SK-N-SH treated with all-trans-retinoic acid at 6 μM for 48 hours (cell line): ENCODE data around the gene BACH2.

ENCODE experiments used
- ATAC-seq: fragments of 200-7000 bp; cut with Tn5 transposase; 3 replicates; pipeline ENCODE4 v1.9.1; 2020; ENCODE audit warnings: mild to moderate bottlenecking, moderate library complexity
- ARNTL ChIP-seq: fragments of 450-650 bp; formaldehyde crosslinking; IDR thresholded peaks from 2 replicates; pipeline ENCODE4 v1.5.0; 2020; ENCODE audit warnings: low read depth, mild to moderate bottlenecking, moderate library complexity, borderline replicate concordance
- BACH2 ChIP-seq: fragments of 250-450 bp; sonication (Bioruptor Pico); IDR thresholded peaks from 2 replicates; pipeline ENCODE4 v1.9.0; 2021; ENCODE audit warnings: mild to moderate bottlenecking, borderline replicate concordance
- CSDC2 ChIP-seq: fragments of 250-450 bp; sonication (Bioruptor Pico); IDR thresholded peaks from 2 replicates; pipeline ENCODE4 v1.5.0; 2020; ENCODE audit warnings: mild to moderate bottlenecking, moderate library complexity
- CSRNP3 ChIP-seq: fragments of 250-450 bp; sonication (Bioruptor Pico); IDR thresholded peaks from 2 replicates; pipeline ENCODE4 v1.5.1; 2021; ENCODE audit warnings: mild to moderate bottlenecking, moderate library complexity
- ESRRG ChIP-seq: fragments of 250-450 bp; sonication (Bioruptor Pico); IDR thresholded peaks from 2 replicates; pipeline ENCODE4 v1.6.1; 2021; ENCODE audit warnings: mild to moderate bottlenecking
- GLIS3 ChIP-seq: fragments of 250-450 bp; sonication (Bioruptor Pico); IDR thresholded peaks from 2 replicates; pipeline ENCODE4 v1.5.0; 2020; ENCODE audit warnings: mild to moderate bottlenecking, moderate library complexity
- ISL1 ChIP-seq: fragments of 250-450 bp; sonication (Bioruptor Pico); IDR thresholded peaks from 2 replicates; pipeline ENCODE4 v2.1.2; 2022; ENCODE audit warnings: mild to moderate bottlenecking, moderate library complexity
- OSR1 ChIP-seq: fragments of 250-450 bp; sonication (Bioruptor Pico); IDR thresholded peaks from 2 replicates; pipeline ENCODE4 v1.8.0; 2022; ENCODE audit warnings: moderate library complexity, mild to moderate bottlenecking, inconsistent platforms
- POU6F1 ChIP-seq: fragments of 250-450 bp; sonication (Bioruptor Pico); IDR thresholded peaks from 2 replicates; pipeline ENCODE4 v1.8.0; 2021; ENCODE audit warnings: low read depth, mild to moderate bottlenecking, moderate library complexity, borderline replicate concordance
- PPARA ChIP-seq: fragments of 250-450 bp; sonication (Bioruptor Pico); IDR thresholded peaks from 2 replicates; pipeline ENCODE4 v1.5.0; 2020; ENCODE audit warnings: mild to moderate bottlenecking, borderline replicate concordance
- RARB ChIP-seq: fragments of 250-450 bp; sonication (Bioruptor Pico); IDR thresholded peaks from 2 replicates; pipeline ENCODE4 v1.8.0; 2021; ENCODE audit warnings: mild to moderate bottlenecking, moderate library complexity
- SNAI2 ChIP-seq: fragments of 250-450 bp; sonication (Bioruptor Pico); IDR thresholded peaks from 2 replicates; pipeline ENCODE4 v1.5.0; 2020; ENCODE audit warnings: mild to moderate bottlenecking, moderate library complexity
- TCF4 ChIP-seq: fragments of 250-450 bp; sonication (Bioruptor Pico); IDR thresholded peaks from 2 replicates; pipeline ENCODE4 v1.8.0; 2021; ENCODE audit warnings: mild to moderate bottlenecking, moderate library complexity, borderline replicate concordance
- TOX ChIP-seq: fragments of 250-450 bp; sonication (Bioruptor Pico); IDR thresholded peaks from 2 replicates; pipeline ENCODE4 v1.8.0; 2021; ENCODE audit warnings: mild to moderate bottlenecking, moderate library complexity, borderline replicate concordance
- TSHZ2 ChIP-seq: fragments of 250-450 bp; sonication (Bioruptor Pico); IDR thresholded peaks from 2 replicates; pipeline ENCODE4 v1.5.0; 2020; ENCODE audit warnings: mild to moderate bottlenecking, moderate library complexity
- ZC3H10 ChIP-seq: fragments of 250-450 bp; sonication (Bioruptor Pico); IDR thresholded peaks from 2 replicates; pipeline ENCODE4 v1.5.1; 2021; ENCODE audit warnings: mild to moderate bottlenecking, moderate library complexity
- ZFP3 ChIP-seq: fragments of 250-450 bp; sonication (Bioruptor Pico); IDR thresholded peaks from 2 replicates; pipeline ENCODE4 v1.5.0; 2020; ENCODE audit warnings: mild to moderate bottlenecking, moderate library complexity
- ZFP30 ChIP-seq: fragments of 450-650 bp; formaldehyde crosslinking; IDR thresholded peaks from 2 replicates; pipeline ENCODE4 v1.5.0; 2022; ENCODE audit warnings: mild to moderate bottlenecking, moderate library complexity
- ZNF565 ChIP-seq: fragments of 450-650 bp; formaldehyde crosslinking; conservative IDR thresholded peaks from 2 replicates; pipeline ENCODE4 v1.5.0; 2020; ENCODE audit warnings: low read depth, mild to moderate bottlenecking, moderate library complexity
- ZNF70 ChIP-seq: fragments of 450-650 bp; formaldehyde crosslinking; IDR thresholded peaks from 2 replicates; pipeline ENCODE4 v1.5.0; 2020; ENCODE audit warnings: mild to moderate bottlenecking, moderate library complexity
- ZNF8 ChIP-seq: fragments of 450-650 bp; formaldehyde crosslinking; IDR thresholded peaks from 2 replicates; pipeline ENCODE4 v1.5.0; 2020; ENCODE audit warnings: mild to moderate bottlenecking, moderate library complexity
- TF ChIP-seq, protein P1 (sequence below): fragments of 250-450 bp; sonication (Bioruptor Pico); IDR thresholded peaks from 2 replicates; pipeline ENCODE4 v1.8.0; 2020; ENCODE audit warnings: mild to moderate bottlenecking, moderate library complexity, borderline replicate concordance
- TF ChIP-seq, protein P2 (sequence below): fragments of 250-450 bp; sonication (Bioruptor Pico); IDR thresholded peaks from 2 replicates; pipeline ENCODE4 v1.5.1; 2020; ENCODE audit warnings: low read depth, mild to moderate bottlenecking, moderate library complexity

The BACH2 gene

DNA sequence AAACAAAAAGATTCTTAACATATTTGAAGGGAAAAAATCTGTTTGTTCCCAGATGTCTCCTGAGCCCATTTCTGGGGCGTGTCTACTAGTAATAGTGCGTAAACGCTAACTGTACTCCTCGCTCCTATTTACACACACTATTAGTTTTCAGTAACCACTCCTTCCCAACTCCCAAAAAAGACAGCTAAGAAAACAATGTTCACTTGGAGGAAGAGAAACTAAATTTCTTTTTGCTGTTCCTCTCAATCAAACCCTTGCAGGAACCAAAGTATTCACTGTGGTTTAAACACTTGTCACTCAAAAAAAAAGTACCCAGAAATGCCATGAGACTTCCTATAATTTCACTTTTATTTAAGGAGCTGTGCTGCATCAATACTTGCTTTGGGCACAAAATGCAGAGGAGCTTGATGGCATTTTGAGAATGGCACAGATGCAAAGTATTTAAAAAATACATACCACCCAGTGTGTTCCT, 118.2 kb downstream of the BACH2 start:
- TF ChIP-seq, protein P1, sequence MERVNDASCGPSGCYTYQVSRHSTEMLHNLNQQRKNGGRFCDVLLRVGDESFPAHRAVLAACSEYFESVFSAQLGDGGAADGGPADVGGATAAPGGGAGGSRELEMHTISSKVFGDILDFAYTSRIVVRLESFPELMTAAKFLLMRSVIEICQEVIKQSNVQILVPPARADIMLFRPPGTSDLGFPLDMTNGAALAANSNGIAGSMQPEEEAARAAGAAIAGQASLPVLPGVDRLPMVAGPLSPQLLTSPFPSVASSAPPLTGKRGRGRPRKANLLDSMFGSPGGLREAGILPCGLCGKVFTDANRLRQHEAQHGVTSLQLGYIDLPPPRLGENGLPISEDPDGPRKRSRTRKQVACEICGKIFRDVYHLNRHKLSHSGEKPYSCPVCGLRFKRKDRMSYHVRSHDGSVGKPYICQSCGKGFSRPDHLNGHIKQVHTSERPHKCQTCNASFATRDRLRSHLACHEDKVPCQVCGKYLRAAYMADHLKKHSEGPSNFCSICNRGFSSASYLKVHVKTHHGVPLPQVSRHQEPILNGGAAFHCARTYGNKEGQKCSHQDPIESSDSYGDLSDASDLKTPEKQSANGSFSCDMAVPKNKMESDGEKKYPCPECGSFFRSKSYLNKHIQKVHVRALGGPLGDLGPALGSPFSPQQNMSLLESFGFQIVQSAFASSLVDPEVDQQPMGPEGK (CRISPR knock-in tag) = no peak
- TF ChIP-seq ZFP3 (CRISPR knock-in tag) (no peak), BACH2 (CRISPR knock-in tag) (no peak), ZNF8 (no peak), CSDC2 (CRISPR knock-in tag) (no peak), POU6F1 (CRISPR knock-in tag) (no peak), TSHZ2 (CRISPR knock-in tag) (no peak), CSRNP3 (no peak), PPARA (no peak), GLIS3 (no peak), ZFP30 (CRISPR knock-in tag) (no peak), SNAI2 (CRISPR knock-in tag) (no peak), ZNF70 (no peak), ESRRG (CRISPR knock-in tag) (no peak), ZC3H10 (CRISPR knock-in tag) (no peak)
- no peak for ATAC-seq

DNA sequence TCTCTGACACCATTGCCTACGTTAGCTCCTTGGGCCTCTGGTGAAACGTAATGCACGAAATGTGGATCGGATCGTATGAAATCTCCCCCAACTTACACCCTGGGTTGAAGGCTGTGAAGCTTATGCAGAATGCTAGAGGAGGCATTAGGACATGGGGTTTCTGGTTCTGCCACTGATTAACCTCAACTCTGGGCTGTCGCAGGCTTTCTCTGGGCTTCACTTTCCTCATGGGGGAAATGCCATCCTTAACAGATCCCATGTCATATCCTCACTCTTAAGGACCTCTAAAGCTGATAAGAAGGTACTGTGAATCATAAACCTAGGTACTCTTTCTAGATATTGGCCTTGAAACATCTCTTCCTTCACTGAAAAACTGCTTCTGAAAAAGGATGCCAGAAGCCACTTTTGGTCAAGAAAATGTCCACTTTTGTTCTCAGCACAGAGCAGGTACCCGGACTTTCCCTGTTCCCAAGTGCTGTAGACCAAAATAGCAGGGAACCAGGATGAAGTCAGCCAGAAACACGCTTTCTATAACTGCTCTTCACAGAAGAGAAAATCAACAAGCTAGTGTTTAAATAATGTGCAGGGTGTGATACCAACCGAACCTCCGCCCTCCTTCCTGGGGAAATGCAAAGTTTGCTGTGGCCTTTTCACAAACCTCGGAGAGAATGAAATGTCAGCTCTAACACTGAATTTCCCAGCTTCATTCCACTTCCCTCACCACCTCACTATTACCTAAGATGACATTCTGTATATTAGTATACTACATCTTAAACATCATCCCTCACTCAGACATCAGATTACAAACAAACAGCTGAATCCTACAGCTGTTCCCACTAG, 118.9 kb downstream of the BACH2 start:
- ATAC-seq = no peak
- no peak for TF ChIP-seq ZFP3 (CRISPR knock-in tag)
- no peak for TF ChIP-seq ARNTL (CRISPR knock-in tag)
- TF ChIP-seq RARB = no peak
- no peak for TF ChIP-seq ZNF70
- no peak for TF ChIP-seq ZC3H10 (CRISPR knock-in tag)
- TF ChIP-seq ESRRG (CRISPR knock-in tag) = no peak
- no peak for TF ChIP-seq GLIS3
- no peak for TF ChIP-seq CSRNP3
- TF ChIP-seq ISL1 (CRISPR knock-in tag) = no peak
- no peak for TF ChIP-seq ZFP30 (CRISPR knock-in tag)
- no peak for TF ChIP-seq ZNF565
- TF ChIP-seq TOX = no peak
- TF ChIP-seq PPARA = no peak
- TF ChIP-seq, protein P2, sequence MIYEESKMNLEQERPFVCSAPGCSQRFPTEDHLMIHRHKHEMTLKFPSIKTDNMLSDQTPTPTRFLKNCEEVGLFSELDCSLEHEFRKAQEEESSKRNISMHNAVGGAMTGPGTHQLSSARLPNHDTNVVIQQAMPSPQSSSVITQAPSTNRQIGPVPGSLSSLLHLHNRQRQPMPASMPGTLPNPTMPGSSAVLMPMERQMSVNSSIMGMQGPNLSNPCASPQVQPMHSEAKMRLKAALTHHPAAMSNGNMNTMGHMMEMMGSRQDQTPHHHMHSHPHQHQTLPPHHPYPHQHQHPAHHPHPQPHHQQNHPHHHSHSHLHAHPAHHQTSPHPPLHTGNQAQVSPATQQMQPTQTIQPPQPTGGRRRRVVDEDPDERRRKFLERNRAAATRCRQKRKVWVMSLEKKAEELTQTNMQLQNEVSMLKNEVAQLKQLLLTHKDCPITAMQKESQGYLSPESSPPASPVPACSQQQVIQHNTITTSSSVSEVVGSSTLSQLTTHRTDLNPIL (CRISPR knock-in tag) = no peak
- TF ChIP-seq BACH2 (CRISPR knock-in tag) = no peak
- TF ChIP-seq, protein P1 (CRISPR knock-in tag) = no peak
- TF ChIP-seq TCF4 (CRISPR knock-in tag) = no peak
- no peak for TF ChIP-seq SNAI2 (CRISPR knock-in tag)
- TF ChIP-seq OSR1 (CRISPR knock-in tag) = no peak
- no peak for TF ChIP-seq CSDC2 (CRISPR knock-in tag)
